ENCODE results near the gene PRKN. TPM values are rescaled to one million over a fixed set of nuclear protein-coding genes. Genes with fewer than 3 reads are reported as not detected.

The PRKN gene
- total and polyA plus RNA-seq, 2 experiments from 2014 or later, result 11.7 to 28.1 TPM

GRCh38 chr6:162644153-162644552, 83.4 kb downstream of the PRKN start:
- TF ChIP-seq, protein P1, sequence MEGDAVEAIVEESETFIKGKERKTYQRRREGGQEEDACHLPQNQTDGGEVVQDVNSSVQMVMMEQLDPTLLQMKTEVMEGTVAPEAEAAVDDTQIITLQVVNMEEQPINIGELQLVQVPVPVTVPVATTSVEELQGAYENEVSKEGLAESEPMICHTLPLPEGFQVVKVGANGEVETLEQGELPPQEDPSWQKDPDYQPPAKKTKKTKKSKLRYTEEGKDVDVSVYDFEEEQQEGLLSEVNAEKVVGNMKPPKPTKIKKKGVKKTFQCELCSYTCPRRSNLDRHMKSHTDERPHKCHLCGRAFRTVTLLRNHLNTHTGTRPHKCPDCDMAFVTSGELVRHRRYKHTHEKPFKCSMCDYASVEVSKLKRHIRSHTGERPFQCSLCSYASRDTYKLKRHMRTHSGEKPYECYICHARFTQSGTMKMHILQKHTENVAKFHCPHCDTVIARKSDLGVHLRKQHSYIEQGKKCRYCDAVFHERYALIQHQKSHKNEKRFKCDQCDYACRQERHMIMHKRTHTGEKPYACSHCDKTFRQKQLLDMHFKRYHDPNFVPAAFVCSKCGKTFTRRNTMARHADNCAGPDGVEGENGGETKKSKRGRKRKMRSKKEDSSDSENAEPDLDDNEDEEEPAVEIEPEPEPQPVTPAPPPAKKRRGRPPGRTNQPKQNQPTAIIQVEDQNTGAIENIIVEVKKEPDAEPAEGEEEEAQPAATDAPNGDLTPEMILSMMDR (IDR thresholded peaks at IDR 0.05; ENCODE audit: low read depth, low read length), result no peak
- peak overlapping the region; percentile 3 for H3K27ac ChIP-seq
- no peak for DNase-seq (ENCODE audit: low read depth in 1 of 2, low spot score in 1 of 2)
- H3K4me1 ChIP-seq (ENCODE audit: low read depth), result peaks cover 12% of the 10 kb centered on the region
- H3K36me3 ChIP-seq, result no peaks in the 10 kb centered on the region
- no peak overlapping the region for H3K4me3 ChIP-seq
- no peaks in the 10 kb centered on the region for H3K27me3 ChIP-seq
- H3K9me3 ChIP-seq (ENCODE audit: low read depth), result no peaks in the 10 kb centered on the region

- Histone ChIP-seq H3K9me3 (ENCODE audit: low read depth) (no peaks in the 10 kb centered on the region), H3K4me1 (ENCODE audit: low read depth) (peaks cover 12% of the 10 kb centered on the region), H3K36me3 (no peaks in the 10 kb centered on the region), H3K27me3 (no peaks in the 10 kb centered on the region), H3K4me3 (no peak overlapping the region), H3K27ac (no peak overlapping the region)
- TF ChIP-seq, protein P1 (IDR thresholded peaks at IDR 0.05; ENCODE audit: low read depth, low read length), result no peak
- no peak for DNase-seq (ENCODE audit: low read depth in 1 of 2, low spot score in 1 of 2)
Observed at GRCh38 chr6:162640756-162641155, 86.8 kb downstream of the PRKN start.

DNA sequence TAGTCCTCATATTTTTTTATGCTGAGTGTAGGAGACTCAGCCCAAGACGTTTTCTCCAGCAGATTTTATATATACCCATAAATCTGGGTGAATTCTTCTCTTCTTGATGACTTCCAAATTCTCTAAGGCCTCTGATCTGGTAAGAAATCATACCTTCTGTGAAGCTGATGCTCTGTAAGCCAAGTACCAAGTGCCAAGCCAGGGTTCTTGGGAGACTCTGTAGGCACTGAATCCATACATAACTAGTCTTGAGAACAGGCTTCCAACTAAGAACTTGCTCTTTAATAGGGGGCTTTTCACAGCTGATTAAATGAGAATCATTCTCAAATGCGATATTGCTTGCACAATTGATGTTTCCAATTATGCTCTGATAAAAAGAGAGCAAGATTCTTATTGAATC, 87.6 kb downstream of the PRKN start:
- Histone ChIP-seq H3K9me3 (ENCODE audit: low read depth) (no peaks in the 10 kb centered on the region), H3K27me3 (no peaks in the 10 kb centered on the region), H3K27ac (no peak overlapping the region), H3K4me3 (no peak overlapping the region), H3K4me1 (ENCODE audit: low read depth) (peaks cover 12% of the 10 kb centered on the region), H3K36me3 (no peaks in the 10 kb centered on the region)
- DNase-seq (ENCODE audit: low read depth in 1 of 2, low spot score in 1 of 2), result no peak
- TF ChIP-seq, protein P1 (IDR thresholded peaks at IDR 0.05; ENCODE audit: low read depth, low read length), result no peak

GRCh38 chr6:162638931-162639574, 88.5 kb downstream of the PRKN start:
- TF ChIP-seq, protein P1 (IDR thresholded peaks at IDR 0.05; ENCODE audit: low read depth, low read length), result no peak
- DNase-seq (ENCODE audit: low read depth in 1 of 2, low spot score in 1 of 2), result no peak

DNA sequence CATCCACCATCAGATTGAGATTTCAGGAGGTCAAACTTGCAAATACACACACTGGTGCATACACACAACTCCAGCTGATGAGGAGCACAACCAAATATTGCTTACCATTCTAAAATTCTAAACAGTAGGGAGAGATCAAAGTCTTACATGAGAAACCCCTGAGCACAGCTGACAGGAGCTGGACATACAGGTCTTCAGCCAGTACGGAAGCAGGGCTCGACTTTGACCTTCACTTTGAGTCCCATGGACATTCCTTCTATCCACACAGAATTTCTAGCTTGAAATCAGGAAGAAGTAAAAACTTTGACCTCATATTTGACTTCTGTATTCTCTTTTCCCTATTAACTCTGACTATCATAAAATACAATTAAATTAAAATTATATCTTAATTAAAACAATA, 90.2 kb downstream of the PRKN start:
- no peak for DNase-seq (ENCODE audit: low read depth in 1 of 2, low spot score in 1 of 2)
- H3K36me3 ChIP-seq, result no peaks in the 10 kb centered on the region
- no peak overlapping the region for H3K4me3 ChIP-seq
- no peaks in the 10 kb centered on the region for H3K9me3 ChIP-seq (ENCODE audit: low read depth)
- TF ChIP-seq, protein P1 (IDR thresholded peaks at IDR 0.05; ENCODE audit: low read depth, low read length), result no peak
- no peak overlapping the region for H3K27ac ChIP-seq
- H3K4me1 ChIP-seq (ENCODE audit: low read depth), result peaks cover 3% of the 10 kb centered on the region
- no peaks in the 10 kb centered on the region for H3K27me3 ChIP-seq

More at GRCh38 chr6:162638931-162639574, 88.5 kb downstream of the PRKN start:
- Histone ChIP-seq H3K36me3 (no peaks in the 10 kb centered on the region), H3K9me3 (ENCODE audit: low read depth) (no peaks in the 10 kb centered on the region), H3K27me3 (no peaks in the 10 kb centered on the region), H3K27ac (no peak overlapping the region), H3K4me1 (ENCODE audit: low read depth) (peaks cover 6% of the 10 kb centered on the region), H3K4me3 (no peak overlapping the region)
